HG02938 (cell line): ENCODE results near the gene CEACAM1.
"Not testable (repeated sequence)": the region's sequence is repeated elsewhere in the genome, so short reads cannot be mapped to it uniquely, and the experiment has no call there.

Experiments used
- ATAC-seq: cut with Tn5 transposase; IDR thresholded peaks from one replicate; pipeline ENCODE4 v1.9.1; 2021; ENCODE audit warnings: mild to moderate bottlenecking, moderate library complexity; ENCODE audit not compliant: unreplicated experiment

The CEACAM1 gene

DNA sequence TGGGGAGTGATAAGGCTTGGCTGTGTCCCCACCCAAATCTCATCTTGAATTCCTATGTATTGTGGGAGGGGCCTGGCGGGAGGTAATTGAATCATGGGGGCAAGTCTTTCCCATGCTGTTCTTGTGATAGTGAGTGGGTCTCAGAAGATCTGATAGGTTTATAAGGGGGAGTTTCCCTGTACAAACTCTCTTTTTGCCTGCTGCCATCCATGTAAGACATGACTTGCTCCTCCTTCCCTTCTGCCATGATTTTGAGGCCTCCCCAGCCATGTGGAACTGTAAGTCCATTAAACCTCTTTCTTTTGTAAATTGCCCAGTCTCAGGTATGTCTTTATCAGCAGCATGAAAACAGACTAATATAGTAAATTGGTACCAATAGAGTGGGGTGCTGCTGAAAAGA lies 20.8 kb upstream of the CEACAM1 start:
- not testable (repeated sequence) for ATAC-seq

DNA sequence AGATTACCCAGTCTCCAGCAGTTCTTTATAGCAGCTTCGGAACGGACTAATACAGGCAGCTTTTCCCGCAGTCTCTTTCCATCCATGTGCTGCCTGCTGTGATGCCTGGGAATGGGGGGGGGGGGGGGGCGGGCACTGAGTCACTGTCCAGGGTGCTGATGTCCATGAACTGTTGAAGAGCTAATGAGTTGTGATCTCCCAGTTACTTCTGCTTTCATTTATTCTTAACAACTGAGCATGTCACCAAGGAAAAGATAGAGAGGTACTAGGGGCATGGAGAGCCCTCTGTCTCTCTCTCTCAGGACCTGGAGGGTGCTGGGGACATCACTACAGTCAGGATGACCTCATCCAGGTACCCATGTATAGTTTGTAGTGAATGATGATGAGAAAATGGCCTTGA lies 20.3 kb upstream of the CEACAM1 start:
- ATAC-seq, result no peak

DNA sequence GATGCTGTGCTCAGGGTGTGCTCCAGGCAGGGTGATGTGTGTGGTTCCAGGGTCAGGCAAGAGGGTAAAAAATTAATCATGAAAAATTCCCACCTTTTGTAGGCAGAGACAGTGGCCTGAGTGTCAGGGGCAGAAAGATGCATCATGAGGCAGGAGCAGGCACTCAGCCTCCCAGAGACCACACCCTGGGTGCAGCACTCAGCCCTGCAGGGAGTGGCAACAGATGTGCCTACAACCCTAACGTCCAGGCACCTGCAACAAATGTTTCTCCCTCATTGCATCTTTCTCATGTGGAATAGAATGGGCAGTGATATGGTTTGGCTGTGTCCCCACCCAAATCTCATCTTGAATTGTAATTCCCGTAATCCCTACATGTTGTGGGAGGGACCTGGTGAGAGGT lies 19.6 kb upstream of the CEACAM1 start:
- ATAC-seq, result no peak

DNA sequence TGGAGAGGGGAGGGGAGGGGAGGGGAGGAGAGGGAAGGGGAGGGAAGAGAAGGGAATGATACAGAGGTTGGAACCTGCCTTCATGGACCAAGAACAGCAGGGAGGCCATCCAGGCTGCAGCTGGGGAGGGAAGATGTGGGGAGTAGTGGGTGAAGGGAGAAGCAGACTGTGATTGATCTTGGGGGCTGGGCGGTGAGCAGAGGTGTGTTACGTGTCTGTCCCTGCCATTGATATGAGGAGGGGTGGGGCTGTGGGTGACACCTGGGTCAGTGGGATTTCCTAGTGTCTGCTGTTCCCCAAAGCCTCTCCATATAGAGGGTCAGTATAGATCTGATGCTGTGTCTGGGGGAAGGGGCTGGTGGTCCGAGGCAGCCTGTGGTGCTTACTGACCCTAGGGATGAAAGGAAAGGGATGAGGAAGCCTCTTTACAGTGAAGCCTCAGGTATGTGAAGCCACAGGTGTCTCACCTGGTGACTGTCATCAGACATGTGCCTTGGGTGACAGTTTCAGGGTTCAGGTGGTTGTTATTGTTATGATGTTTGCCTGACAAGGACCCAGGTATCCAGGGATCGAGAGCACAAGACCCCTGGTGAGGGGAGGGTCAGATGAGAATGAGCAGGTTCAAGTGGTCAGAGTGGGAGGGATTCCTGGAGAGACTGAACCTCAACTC lies 18.7 kb upstream of the CEACAM1 start:
- no peak for ATAC-seq

DNA sequence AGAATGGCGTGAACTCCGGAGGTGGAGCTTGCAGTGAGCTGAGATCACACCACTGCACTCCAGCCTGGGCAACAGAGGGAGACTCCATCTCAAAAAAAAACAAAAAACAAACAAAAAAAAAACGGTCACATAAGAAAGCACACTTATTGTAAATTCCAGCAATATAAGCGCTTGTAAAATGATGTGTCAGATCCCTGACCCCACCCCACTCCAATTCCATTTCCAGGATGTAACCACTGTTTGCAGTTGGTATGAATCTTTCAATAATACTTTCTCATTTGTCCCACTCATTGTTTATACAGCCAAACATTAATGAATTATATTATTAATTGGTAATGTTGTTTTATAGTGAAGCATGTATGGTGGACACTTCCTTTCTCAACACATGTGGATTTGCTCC lies 15.9 kb upstream of the CEACAM1 start:
- ATAC-seq, result no peak

GRCh38 chr19:42542791-42543190 lies 14.5 kb upstream of the CEACAM1 start:
- ATAC-seq, result no peak

DNA sequence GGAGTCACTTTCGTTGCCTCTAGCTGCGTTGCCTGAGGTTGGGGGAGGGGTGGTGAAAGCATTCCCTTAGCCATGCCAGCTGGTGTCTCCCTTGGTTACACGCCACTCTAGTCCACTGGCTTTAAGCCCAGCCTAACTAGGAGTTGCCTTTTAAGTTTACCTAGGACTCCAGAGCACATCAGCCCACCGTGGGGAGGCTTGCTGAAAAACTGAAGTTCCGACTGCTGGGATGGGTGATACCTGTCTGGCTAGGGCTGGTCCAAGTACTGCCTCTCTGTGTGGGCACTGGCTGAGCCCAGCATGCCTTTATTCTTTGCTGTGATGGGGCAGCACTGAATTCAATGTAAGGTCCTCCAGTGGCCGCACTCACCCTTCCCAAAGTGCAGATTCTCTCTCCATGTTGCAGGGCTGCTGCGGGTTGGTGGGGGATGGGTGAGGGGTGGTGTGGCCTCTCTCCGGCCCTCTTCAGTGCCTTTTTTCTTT lies 11.8 kb upstream of the CEACAM1 start:
- ATAC-seq, result no peak

DNA sequence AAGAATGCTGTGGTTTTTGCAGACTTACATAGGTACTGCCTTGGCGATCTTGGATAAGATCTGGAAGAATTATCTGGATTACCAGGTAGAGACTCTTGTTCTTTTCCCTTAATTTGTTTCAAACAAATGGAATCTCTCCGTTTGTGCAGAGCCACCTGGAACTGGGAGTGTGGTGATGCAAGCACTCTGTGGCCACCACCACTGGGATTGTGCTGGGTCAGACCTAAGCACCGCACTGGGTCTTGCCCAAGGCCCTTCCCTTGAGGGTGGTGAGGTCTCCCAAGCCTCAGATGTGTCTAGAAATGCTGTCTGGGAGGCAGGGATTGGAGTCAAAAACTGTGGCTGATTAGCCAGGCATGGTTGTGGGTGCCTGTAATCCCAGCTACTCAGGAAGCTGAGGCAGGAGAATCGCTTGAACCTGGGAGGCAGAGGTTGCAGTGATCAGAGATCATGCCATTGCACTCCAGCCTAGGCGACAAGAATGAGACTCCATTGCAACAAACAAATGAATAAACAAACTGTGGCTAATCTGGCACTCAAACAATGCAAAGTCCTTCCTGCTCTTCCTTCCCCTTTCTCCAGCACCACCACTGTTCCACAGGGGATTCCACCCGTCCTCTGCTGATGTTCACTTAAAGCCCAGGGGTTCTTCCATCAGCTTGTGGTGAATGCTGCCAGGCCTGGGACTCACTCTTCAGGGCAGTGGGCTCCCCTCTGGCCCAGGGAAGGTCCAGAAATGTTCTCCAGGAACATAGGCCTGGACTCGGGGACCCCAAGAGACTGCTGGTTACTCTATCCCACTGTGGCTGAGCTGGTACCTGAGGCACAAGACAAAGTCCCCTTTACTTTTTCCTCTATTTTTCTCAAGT lies 10.8 kb upstream of the CEACAM1 start:
- no peak for ATAC-seq

GRCh38 chr19:42535276-42535675 lies 7.0 kb upstream of the CEACAM1 start:
- not testable (repeated sequence) for ATAC-seq

DNA sequence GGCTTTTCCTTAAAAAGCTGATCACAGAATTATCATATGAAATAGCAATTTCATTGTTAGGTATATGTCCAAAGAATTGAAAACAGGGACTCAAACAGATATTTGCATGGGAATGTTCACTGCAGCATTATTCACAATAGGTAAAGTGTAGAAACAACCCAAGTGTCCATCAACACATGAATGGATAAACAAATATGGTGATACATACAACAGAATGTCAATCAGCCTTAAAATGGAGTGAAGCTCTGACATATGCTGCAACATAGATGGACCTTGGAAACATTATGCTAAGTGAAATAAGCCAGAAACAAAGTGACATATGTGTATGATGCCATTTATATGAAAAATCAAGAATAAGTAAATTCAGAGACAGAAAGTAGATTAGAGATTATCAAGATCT lies 6.1 kb upstream of the CEACAM1 start:
- ATAC-seq, result no peak

GRCh38 chr19:42532891-42533290 lies 4.6 kb upstream of the CEACAM1 start:
- ATAC-seq, result no peak

DNA sequence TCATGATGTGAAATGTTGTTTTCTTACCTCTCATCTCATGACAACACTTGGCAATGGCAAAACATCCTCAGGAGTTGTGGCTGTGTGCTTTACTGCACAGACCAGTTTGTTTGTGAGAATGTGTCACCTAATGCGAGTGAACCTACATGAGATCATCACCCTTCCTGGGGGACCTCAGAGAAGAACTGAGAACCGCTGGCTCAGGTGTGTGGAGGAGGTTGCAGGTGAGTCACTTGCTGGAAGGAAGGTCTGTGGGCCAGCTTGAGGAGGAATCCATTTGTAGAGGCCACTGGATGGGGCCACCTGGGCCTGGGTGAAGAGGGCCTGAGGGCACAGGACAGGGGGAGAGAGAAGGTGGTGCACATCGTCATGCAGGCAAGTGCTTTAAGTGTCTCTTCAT lies 3.0 kb upstream of the CEACAM1 start:
- no peak for ATAC-seq

- no peak for ATAC-seq
These were observed 1.0 kb upstream of the CEACAM1 start for GRCh38 chr19:42529248-42529764.

DNA sequence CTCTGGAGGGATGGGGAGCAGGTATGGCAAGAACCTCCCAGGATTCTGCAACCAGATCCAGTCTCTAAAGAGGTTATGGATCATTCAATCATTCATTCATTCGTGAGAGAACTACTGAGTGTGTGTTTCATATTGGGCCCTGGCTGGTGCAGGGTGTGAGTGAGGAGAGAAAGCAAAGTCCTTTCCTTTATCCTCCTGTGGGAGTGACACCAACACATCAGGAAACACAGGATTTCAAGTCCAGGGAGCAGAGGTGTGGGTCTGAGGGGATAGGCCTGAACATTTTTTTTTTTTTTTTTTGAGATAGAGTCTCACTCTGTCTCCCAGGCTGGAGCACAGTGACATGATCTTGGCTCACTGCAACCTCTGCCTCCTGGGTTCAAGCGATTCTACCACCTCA lies 3.3 kb downstream of the CEACAM1 start:
- no peak for ATAC-seq

GRCh38 chr19:42524250-42524649 lies 4.0 kb downstream of the CEACAM1 start:
- ATAC-seq, result no peak

- not testable (repeated sequence) for ATAC-seq
These were observed 6.0 kb downstream of the CEACAM1 start for GRCh38 chr19:42522262-42522661.

GRCh38 chr19:42521346-42522030 lies 6.8 kb downstream of the CEACAM1 start:
- ATAC-seq, result no peak

DNA sequence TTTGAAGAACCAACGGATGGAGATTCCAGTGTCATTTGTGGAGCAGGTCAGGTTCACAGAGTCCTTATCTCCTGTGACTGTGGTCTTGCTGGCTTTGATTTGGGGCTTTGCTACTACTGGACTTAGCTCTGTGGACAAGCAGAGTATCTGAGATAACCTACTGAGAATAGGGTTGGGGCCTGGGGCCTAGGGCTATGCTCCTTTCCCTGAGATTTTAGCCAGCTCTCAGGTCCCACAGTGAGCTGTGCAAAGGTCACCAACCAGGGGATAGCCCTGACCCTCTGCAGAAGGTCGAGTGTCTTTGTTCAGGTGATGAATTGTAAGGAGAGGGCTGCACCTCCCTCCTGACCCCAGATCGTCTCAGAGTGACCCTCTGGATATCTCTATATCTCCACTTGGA lies 9.2 kb downstream of the CEACAM1 start:
- no peak for ATAC-seq

DNA sequence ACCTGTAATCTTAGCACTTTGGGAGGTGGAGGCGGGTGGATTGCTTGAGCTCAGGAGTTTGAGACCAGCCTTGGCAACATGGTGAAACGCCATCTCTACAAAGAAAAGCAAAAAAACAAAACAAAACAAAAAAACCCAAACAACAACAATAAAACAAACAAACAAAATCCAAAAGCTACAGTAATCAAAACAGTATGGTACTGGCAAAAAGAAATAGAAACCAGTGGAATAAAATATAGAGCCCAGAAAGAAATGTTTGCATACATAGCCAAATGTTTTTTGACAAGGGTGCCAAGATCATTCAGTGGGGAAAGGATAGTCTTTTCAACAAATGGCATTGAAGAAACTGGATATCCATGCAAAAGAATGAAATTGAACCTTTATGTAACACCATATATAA lies 11.5 kb downstream of the CEACAM1 start:
- ATAC-seq, result no peak

DNA sequence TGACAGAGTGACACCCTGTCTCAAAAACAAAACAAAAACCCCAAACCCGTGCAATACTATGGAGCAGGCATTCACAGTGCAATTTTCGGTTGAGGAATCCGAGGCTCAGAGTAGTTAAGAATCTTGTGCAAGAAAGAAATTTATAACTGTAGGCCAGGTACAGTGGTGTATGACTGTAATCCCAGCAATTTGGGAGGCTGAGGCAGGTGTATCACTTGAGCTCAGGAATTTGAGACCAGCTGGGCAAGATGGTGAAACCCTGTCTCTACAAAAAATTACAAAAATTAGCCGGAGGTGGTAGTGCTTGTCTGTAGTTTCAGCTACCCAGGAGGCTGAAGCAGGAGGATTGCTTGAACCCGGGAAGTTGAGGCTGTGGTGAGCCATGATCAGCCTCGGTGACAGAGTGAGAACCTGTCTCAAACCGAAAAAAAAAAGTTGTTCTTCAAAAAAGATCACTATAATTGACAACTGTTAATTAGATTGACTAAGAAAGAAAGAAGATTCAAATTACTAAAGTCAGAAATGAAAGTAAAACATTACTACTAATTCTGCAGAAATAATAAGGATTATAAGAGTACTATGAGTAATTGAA lies 12.9 kb downstream of the CEACAM1 start:
- ATAC-seq, result no peak

GRCh38 chr19:42514449-42514848 lies 13.8 kb downstream of the CEACAM1 start:
- ATAC-seq, result no peak
